Vagina (tissue), 2 donors: Measurements from ENCODE around the gene AGBL4.

Experiments
- CTCF ChIP-seq, 3 experiments: fragments of 450-650 bp in 2 of 3; fragments of 200-600 bp in 1 of 3; sonication (generic) in 1 of 3; IDR thresholded peaks; one replicate each; pipeline ENCODE4 v1.5.1; 2017 to 2019; ENCODE audit warnings: antibody characterized with exemption in 3 of 3, mild to moderate bottlenecking in 2 of 3, moderate library complexity in 2 of 3
- POLR2A ChIP-seq, 2 donors: fragments of 450-650 bp; IDR thresholded peaks; one replicate each; pipeline ENCODE4 v1.6.1; 2017; ENCODE audit warnings: antibody characterized with exemption in 2 of 2, mild to moderate bottlenecking in 2 of 2, moderate library complexity in 2 of 2
- POLR2AphosphoS5 ChIP-seq, 2 donors: sonication (generic); formaldehyde crosslinking; IDR thresholded peaks; one replicate each; pipeline ENCODE4 v1.9.0; 2017; ENCODE audit warnings: antibody characterized with exemption in 2 of 2, mild to moderate bottlenecking in 2 of 2, low read depth in 1 of 2; ENCODE audit not compliant: insufficient read depth in 1 of 2

GRCh38 chr1:48561444-48561843 lies 1462.3 kb downstream of the AGBL4 start:
- TF ChIP-seq CTCF (IDR thresholded peaks at IDR 0.05) (no peak), POLR2AphosphoS5 (IDR thresholded peaks at IDR 0.05; ENCODE audit: insufficient read depth in 1 of 2, low read depth in 1 of 2) (no peak), POLR2A (IDR thresholded peaks at IDR 0.05) (no peak)
